Neural cell (in vitro differentiated cells): ENCODE measurements around the gene CTNNBL1.

ENCODE experiments used
- EP300 ChIP-seq: fragments of 450-650 bp; conservative IDR thresholded peaks from 2 replicates; pipeline ENCODE4 v1.6.1; 2014; ENCODE audit warnings: antibody characterized with exemption, mild to moderate bottlenecking, moderate library complexity; ENCODE audit not compliant: poor library complexity, severe bottlenecking
- EZH2 ChIP-seq: fragments of 200-600, 300-800 bp; shearing (Covaris generic), sonication (generic); IDR thresholded peaks from 2 replicates; pipeline ENCODE4 v1.6.1; 2014; ENCODE audit warnings: antibody characterized with exemption, low read length, borderline replicate concordance, mild to moderate bottlenecking; ENCODE audit not compliant: insufficient read depth, poor library complexity, severe bottlenecking
- MXI1 ChIP-seq: fragments of 450-650 bp; conservative IDR thresholded peaks from 2 replicates; pipeline ENCODE4 v1.6.1; 2014; ENCODE audit warnings: antibody characterized with exemption, mild to moderate bottlenecking; ENCODE audit not compliant: poor library complexity, severe bottlenecking
- POLR2AphosphoS5 ChIP-seq: IDR thresholded peaks from 2 replicates; pipeline ENCODE4 v1.6.1; 2012
- RAD21 ChIP-seq: fragments of 450-650 bp; conservative IDR thresholded peaks from 2 replicates; pipeline ENCODE4 v1.6.1; 2014; ENCODE audit warnings: antibody characterized with exemption, mild to moderate bottlenecking, moderate library complexity
- SMC3 ChIP-seq: fragments of 450-650 bp; conservative IDR thresholded peaks from 2 replicates; pipeline ENCODE4 v1.6.1; 2014; ENCODE audit warnings: antibody characterized with exemption, mild to moderate bottlenecking, moderate library complexity; ENCODE audit not compliant: poor library complexity
- TAF1 ChIP-seq: IDR thresholded peaks from 2 replicates; pipeline ENCODE4 v1.6.1; 2012; ENCODE audit warnings: low read depth
- TF ChIP-seq, protein P1 (sequence below): fragments of 450-650 bp; IDR thresholded peaks from 2 replicates; pipeline ENCODE4 v1.5.1; 2014; ENCODE audit warnings: antibody characterized with exemption, mild to moderate bottlenecking, moderate library complexity; ENCODE audit not compliant: poor library complexity, severe bottlenecking

DNA sequence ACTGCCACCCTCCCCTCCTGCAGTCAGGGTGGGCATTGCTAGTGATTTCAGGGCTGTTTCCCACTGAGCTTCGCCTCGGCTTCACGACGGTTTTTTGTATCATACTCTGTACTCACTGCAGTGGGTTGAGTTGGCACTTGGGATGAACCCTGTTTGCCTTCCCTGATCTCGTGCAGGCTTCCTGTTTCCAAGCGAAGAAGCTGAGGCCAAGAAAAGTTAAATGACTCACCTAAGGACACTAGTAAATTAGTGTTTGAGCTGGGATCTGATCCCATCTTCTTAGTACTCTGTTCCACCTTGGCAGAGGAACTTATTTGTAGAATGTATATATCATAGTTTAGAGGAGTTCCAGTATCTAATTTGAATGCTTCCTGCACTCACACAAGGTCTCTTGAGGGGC is 158.8 kb downstream of the CTNNBL1 start:
- TF ChIP-seq, protein P1, sequence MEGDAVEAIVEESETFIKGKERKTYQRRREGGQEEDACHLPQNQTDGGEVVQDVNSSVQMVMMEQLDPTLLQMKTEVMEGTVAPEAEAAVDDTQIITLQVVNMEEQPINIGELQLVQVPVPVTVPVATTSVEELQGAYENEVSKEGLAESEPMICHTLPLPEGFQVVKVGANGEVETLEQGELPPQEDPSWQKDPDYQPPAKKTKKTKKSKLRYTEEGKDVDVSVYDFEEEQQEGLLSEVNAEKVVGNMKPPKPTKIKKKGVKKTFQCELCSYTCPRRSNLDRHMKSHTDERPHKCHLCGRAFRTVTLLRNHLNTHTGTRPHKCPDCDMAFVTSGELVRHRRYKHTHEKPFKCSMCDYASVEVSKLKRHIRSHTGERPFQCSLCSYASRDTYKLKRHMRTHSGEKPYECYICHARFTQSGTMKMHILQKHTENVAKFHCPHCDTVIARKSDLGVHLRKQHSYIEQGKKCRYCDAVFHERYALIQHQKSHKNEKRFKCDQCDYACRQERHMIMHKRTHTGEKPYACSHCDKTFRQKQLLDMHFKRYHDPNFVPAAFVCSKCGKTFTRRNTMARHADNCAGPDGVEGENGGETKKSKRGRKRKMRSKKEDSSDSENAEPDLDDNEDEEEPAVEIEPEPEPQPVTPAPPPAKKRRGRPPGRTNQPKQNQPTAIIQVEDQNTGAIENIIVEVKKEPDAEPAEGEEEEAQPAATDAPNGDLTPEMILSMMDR: no peak
- TF ChIP-seq POLR2AphosphoS5: no peak
- TF ChIP-seq EP300: no peak
- TF ChIP-seq TAF1: no peak
- no peak for TF ChIP-seq MXI1
- TF ChIP-seq EZH2: no peak
- TF ChIP-seq RAD21: no peak
- TF ChIP-seq SMC3: no peak
